Esophagus muscularis mucosa (tissue), 4 donors: ENCODE measurements around the gene CSK. TPM values are rescaled to one million over a fixed set of nuclear protein-coding genes. Genes with fewer than 3 reads are reported as not detected.

Source experiments
- DNase-seq: peaks from one replicate; pipeline ENCODE4 v3.0.0-alpha.2; 2017; ENCODE audit errors: extremely low spot score
- H3K27ac ChIP-seq, 4 donors: fragments of 200-600 bp; sonication (generic); replicated peaks in 1 of 4; 1 replicate in 3 of 4; 2 replicates in 1 of 4; pipeline ENCODE4 v1.5.1; 2016 to 2019; ENCODE audit warnings: mild to moderate bottlenecking in 1 of 4
- H3K27me3 ChIP-seq, 4 donors: fragments of 200-600 bp; sonication (generic); one replicate each; pipeline versions ENCODE4 v1.5.1 to v1.6.0; 2016 to 2019
- H3K36me3 ChIP-seq, 4 donors: fragments of 200-600 bp; sonication (generic); one replicate each; pipeline ENCODE4 v1.5.1; 2016 to 2019
- H3K4me1 ChIP-seq, 4 donors: fragments of 200-600 bp; sonication (generic); one replicate each; pipeline ENCODE4 v1.5.1; 2016 to 2019
- H3K4me3 ChIP-seq, 4 donors: fragments of 200-600 bp; sonication (generic); 1 replicate in 2 of 4; 2 replicates in 2 of 4; pipeline ENCODE4 v1.5.1; 2016 to 2019; ENCODE audit warnings: mild to moderate bottlenecking in 4 of 4, moderate library complexity in 1 of 4
- H3K9me3 ChIP-seq, 4 donors: fragments of 200-600 bp; sonication (generic); 1 replicate in 3 of 4; 2 replicates in 1 of 4; pipeline ENCODE4 v1.5.1; 2016 to 2019
- CTCF ChIP-seq, 3 experiments: fragments of 200-600 bp in 2 of 3; fragments of 450-650 bp in 1 of 3; sonication (generic) in 2 of 3; IDR thresholded peaks; one replicate each; pipeline ENCODE4 v1.5.1; 2017 to 2019; ENCODE audit warnings: antibody characterized with exemption in 3 of 3, mild to moderate bottlenecking in 2 of 3, moderate library complexity in 1 of 3
- EP300 ChIP-seq: sonication (generic); formaldehyde crosslinking; IDR thresholded peaks from one replicate; pipeline ENCODE4 v1.6.1; 2017; ENCODE audit warnings: antibody characterized with exemption
- POLR2A ChIP-seq: fragments of 450-650 bp; IDR thresholded peaks from one replicate; pipeline ENCODE4 v1.6.1; 2017; ENCODE audit warnings: antibody characterized with exemption, moderate library complexity, mild to moderate bottlenecking, low read depth
- POLR2AphosphoS5 ChIP-seq, 2 donors: sonication (generic); formaldehyde crosslinking; IDR thresholded peaks; one replicate each; pipeline ENCODE4 v1.6.1; 2017; ENCODE audit warnings: antibody characterized with exemption in 2 of 2
- WGBS: methylation state at CpG from one replicate; pipeline ENCODE4 v1.1.5; 2018; 5-methylcytosine and 5-hydroxymethylcytosine counted together
- intact Hi-C: fragments of 100-400 bp; cut with DNase I; formaldehyde crosslinking; loops from one replicate; pipeline ENCODE4 v1.15.1; 2023
- total RNA-seq, 4 donors: library from RNA; depleted of rRNA; stranded (reverse); fragments of >200 nt; gene quantifications; one replicate each; pipeline versions ENCODE4 v1.1.0 to v1.2.1, GENCODE V29; 2016

Gene CSK
- total RNA-seq, 4 donors from 2014 or later, result 14.0 to 28.7 (median 21.9) TPM

DNA sequence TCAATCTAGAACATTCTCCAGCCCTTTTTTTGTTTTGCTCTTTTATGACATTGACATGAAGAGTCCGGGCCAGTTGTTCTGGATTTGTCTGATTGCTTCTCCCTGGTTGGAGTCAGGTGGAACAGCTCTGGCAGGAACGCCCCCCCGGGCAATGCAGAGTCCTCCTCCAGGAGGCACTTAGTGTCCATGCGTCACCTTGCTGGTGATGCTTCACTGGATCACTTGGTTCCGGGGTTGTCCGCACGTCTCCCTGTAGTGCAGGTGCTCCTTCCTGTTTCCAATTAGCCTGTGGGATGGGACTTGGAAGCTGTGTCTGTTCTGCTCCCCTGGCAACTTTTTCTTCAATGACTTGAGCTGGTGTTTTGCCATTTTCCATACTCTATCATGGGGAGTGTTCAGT, 9.8 kb downstream of the CSK start:
- TF ChIP-seq POLR2A (no peak), POLR2AphosphoS5 (IDR thresholded peaks at IDR 0.05) (no peak), CTCF (IDR thresholded peaks at IDR 0.05) (no peak), EP300 (no peak)
- intact Hi-C loops, result no loop called here
- Histone ChIP-seq H3K4me3 (no peak overlapping the region), H3K27ac (no peak overlapping the region), H3K27me3 (no peaks in the 10 kb centered on the region), H3K36me3 (no peaks in the 10 kb centered on the region), H3K9me3 (no peaks in the 10 kb centered on the region), H3K4me1 (peaks cover 61 to 75% (median 72%) of the 10 kb centered on the region in 4 donors)
- WGBS, result 83% methylated on average over 7 of the region's 7 CpGs
- no peak for DNase-seq

DNA sequence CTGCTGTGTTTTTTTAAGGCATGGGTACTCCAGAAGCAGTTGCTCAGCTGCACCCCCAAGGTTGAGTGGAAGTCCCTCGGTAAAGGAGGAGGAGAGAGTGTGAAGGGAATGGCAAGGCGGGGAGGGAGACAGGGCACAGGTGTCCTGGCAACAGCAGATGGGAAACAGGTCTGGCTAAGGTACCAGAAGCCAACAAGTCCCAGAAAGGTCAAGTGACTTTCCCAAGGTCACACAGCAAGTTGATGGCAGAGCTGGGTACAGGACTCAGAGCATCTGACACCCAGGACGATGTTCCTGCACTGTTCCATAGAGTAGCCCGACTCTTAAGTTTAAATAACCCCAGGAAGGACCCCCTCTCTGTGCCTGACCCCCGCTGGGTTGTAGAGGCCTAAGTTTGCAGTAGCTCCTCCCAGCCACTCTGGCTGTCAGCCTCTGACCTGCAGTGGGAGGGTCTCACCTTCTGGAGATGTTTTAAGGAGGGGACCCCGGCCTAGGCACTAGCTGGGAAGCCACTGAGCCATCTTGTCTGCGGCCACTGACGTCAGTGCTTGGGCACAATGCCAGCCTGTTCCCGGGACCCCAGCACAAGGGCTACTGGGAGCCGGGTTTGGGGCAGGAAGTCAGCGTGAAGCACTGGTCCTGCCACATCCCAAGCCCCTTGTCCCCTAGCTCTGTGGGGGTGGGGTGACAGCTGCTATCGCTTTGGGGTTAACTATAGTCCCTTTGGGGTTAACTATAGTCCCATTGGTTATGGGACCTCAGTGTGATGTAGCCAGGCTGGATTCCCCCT, 10.5 kb downstream of the CSK start:
- Histone ChIP-seq H3K9me3 (no peaks in the 10 kb centered on the region), H3K36me3 (no peaks in the 10 kb centered on the region), H3K4me3 (no peak overlapping the region), H3K27ac (no peak overlapping the region), H3K4me1 (peaks cover 54 to 68% (median 64%) of the 10 kb centered on the region in 4 donors), H3K27me3 (no peaks in the 10 kb centered on the region)
- intact Hi-C loops, result no loop called here
- TF ChIP-seq POLR2A (no peak), CTCF (IDR thresholded peaks at IDR 0.05) (no peak), POLR2AphosphoS5 (IDR thresholded peaks at IDR 0.05) (no peak), EP300 (no peak)
- WGBS, result 75% methylated on average over 6 of the region's 12 CpGs
- DNase-seq, result no peak

- DNase-seq, result no peak
- Histone ChIP-seq H3K36me3 (peaks cover 0 to 8% (median 2%) of the 10 kb centered on the region in 4 donors), H3K9me3 (no peaks in the 10 kb centered on the region), H3K27ac (no peak overlapping the region), H3K27me3 (no peaks in the 10 kb centered on the region), H3K4me1 (peaks cover 44 to 61% (median 56%) of the 10 kb centered on the region in 4 donors), H3K4me3 (no peak overlapping the region)
- intact Hi-C loops, result loop anchor here (2.0 kb wide), 1 partner anchor 21 kb away; no protein-coding TSS in a partner anchor
- TF ChIP-seq POLR2AphosphoS5 (IDR thresholded peaks at IDR 0.05), result no peak
- TF ChIP-seq CTCF (IDR thresholded peaks at IDR 0.05), result peak in 1 of 3 experiments; percentile 3
- 58% methylated on average over 11 of the region's 12 CpGs for WGBS
Measured at GRCh38 chr15:74793135-74794028, 11.5 kb downstream of the CSK start.

- WGBS, result 83% methylated on average over 5 of the region's 9 CpGs
- Histone ChIP-seq H3K4me3 (no peak overlapping the region), H3K27me3 (no peaks in the 10 kb centered on the region), H3K27ac (no peak overlapping the region), H3K4me1 (peaks cover 34 to 55% (median 50%) of the 10 kb centered on the region in 4 donors), H3K36me3 (peaks cover 0 to 18% (median 10%) of the 10 kb centered on the region in 4 donors), H3K9me3 (no peaks in the 10 kb centered on the region)
- intact Hi-C loops, result loop anchor here (2.0 kb wide), 1 partner anchor 22 kb away; no protein-coding TSS in a partner anchor
- DNase-seq, result no peak
- no peak for TF ChIP-seq POLR2AphosphoS5 (IDR thresholded peaks at IDR 0.05)
- TF ChIP-seq EP300, result no peak
- no peak for TF ChIP-seq POLR2A
- TF ChIP-seq CTCF (IDR thresholded peaks at IDR 0.05), result no peak
Measured at GRCh38 chr15:74794248-74794969, 12.5 kb downstream of the CSK start.
